Stimulated activated CD4-positive, alpha-beta T cell treated with anti-CD3 and anti-CD28 coated beads, Interleukin-15, amount 100 ng/mL, for 24 hours (primary cell): ENCODE data around the gene UBE3D.
"Not testable (repeated sequence)": the region's sequence is repeated elsewhere in the genome, so short reads cannot be mapped to it uniquely, and the experiment has no call there.

ENCODE experiments used
- DNase-seq: peaks from one replicate; pipeline ENCODE4 v3.0.0-alpha.2; 2020

Gene UBE3D

GRCh38 chr6:82908661-82909060 lies 157.0 kb downstream of the UBE3D start:
- no peak for DNase-seq

- no peak for DNase-seq
Measured at GRCh38 chr6:82906951-82907350, 158.7 kb downstream of the UBE3D start.

- DNase-seq = no peak
Measured at GRCh38 chr6:82906489-82906888, 159.2 kb downstream of the UBE3D start.

- DNase-seq = no peak
Measured at GRCh38 chr6:82904860-82905259, 160.8 kb downstream of the UBE3D start.

GRCh38 chr6:82904257-82904656 lies 161.4 kb downstream of the UBE3D start:
- no peak for DNase-seq

GRCh38 chr6:82902290-82902689 lies 163.4 kb downstream of the UBE3D start:
- DNase-seq = no peak

- no peak for DNase-seq
Measured at GRCh38 chr6:82894653-82895259, 170.9 kb downstream of the UBE3D start.

GRCh38 chr6:82893889-82894652 lies 171.6 kb downstream of the UBE3D start:
- DNase-seq = no peak

- DNase-seq = not testable (repeated sequence)
Measured at GRCh38 chr6:82891503-82891902, 174.1 kb downstream of the UBE3D start.

GRCh38 chr6:82891076-82891475 lies 174.6 kb downstream of the UBE3D start:
- no peak for DNase-seq

GRCh38 chr6:82890240-82890639 lies 175.4 kb downstream of the UBE3D start:
- no peak for DNase-seq

- DNase-seq = no peak
Measured at GRCh38 chr6:82889143-82889542, 176.5 kb downstream of the UBE3D start.

GRCh38 chr6:82882363-82883023 lies 183.1 kb downstream of the UBE3D start:
- no peak for DNase-seq

- DNase-seq = no peak
Measured at GRCh38 chr6:82881519-82881918, 184.1 kb downstream of the UBE3D start.

GRCh38 chr6:82878812-82879211 lies 186.8 kb downstream of the UBE3D start:
- DNase-seq = no peak

GRCh38 chr6:82877213-82878195 lies 188.1 kb downstream of the UBE3D start:
- DNase-seq = no peak

- DNase-seq = no peak
Measured at GRCh38 chr6:82875573-82876185, 190.0 kb downstream of the UBE3D start.

- no peak for DNase-seq
Measured at GRCh38 chr6:82874867-82875266, 190.8 kb downstream of the UBE3D start.

- DNase-seq = no peak
Measured at GRCh38 chr6:82872185-82872584, 193.5 kb downstream of the UBE3D start.

- no peak for DNase-seq
Measured at GRCh38 chr6:82870582-82871172, 195.0 kb downstream of the UBE3D start.

GRCh38 chr6:82869493-82869892 lies 196.1 kb downstream of the UBE3D start:
- no peak for DNase-seq

- DNase-seq = no peak
Measured at GRCh38 chr6:82867946-82868345, 197.7 kb downstream of the UBE3D start.
